Mesenchymal stem cell (in vitro differentiated cells and primary cell): ENCODE data around the gene TRIM44.

Experiments
- DNase-seq: peaks from one replicate; pipeline ENCODE4 v3.0.0-alpha.2; 2013
- H2AFZ ChIP-seq: one replicate; pipeline ENCODE4 v1.6.1; 2013; ENCODE audit warnings: low read depth, mild to moderate bottlenecking, control low read depth, inconsistent platforms, low read length, moderate library complexity
- H2AK5ac ChIP-seq: 2 replicates; pipeline ENCODE4 v1.6.1; 2013; ENCODE audit warnings: low read length, moderate library complexity, mild to moderate bottlenecking, inconsistent platforms; ENCODE audit not compliant: severe bottlenecking
- H2BK120ac ChIP-seq: one replicate; pipeline ENCODE4 v1.6.1; 2013; ENCODE audit warnings: low read depth, mild to moderate bottlenecking, inconsistent platforms, low read length, moderate library complexity
- H2BK12ac ChIP-seq, 2 experiments: one replicate each; pipeline ENCODE4 v1.6.1; 2013; ENCODE audit warnings: inconsistent platforms in 2 of 2, low read length in 2 of 2, mild to moderate bottlenecking in 2 of 2, moderate library complexity in 2 of 2, control low read depth in 1 of 2
- H2BK15ac ChIP-seq: one replicate; pipeline ENCODE4 v1.6.1; 2013; ENCODE audit warnings: mild to moderate bottlenecking, low read depth, inconsistent platforms; ENCODE audit not compliant: poor library complexity, severe bottlenecking
- H2BK5ac ChIP-seq: 2 replicates; pipeline ENCODE4 v1.6.1; 2013; ENCODE audit warnings: low read depth, mild to moderate bottlenecking, low read length, control low read depth, inconsistent platforms; ENCODE audit not compliant: poor library complexity, severe bottlenecking
- H3K14ac ChIP-seq, 2 experiments: one replicate each; pipeline ENCODE4 v1.6.1; 2013; ENCODE audit warnings: inconsistent platforms in 2 of 2, low read length in 2 of 2, control low read depth in 1 of 2, mild to moderate bottlenecking in 1 of 2, moderate library complexity in 1 of 2
- H3K18ac ChIP-seq, 2 experiments: one replicate each; pipeline ENCODE4 v1.6.1; 2013; ENCODE audit warnings: inconsistent platforms in 2 of 2, low read length in 2 of 2, control low read depth in 1 of 2, low read depth in 1 of 2, mild to moderate bottlenecking in 1 of 2
- H3K23ac ChIP-seq, 2 experiments: one replicate each; pipeline ENCODE4 v1.6.1; 2013; ENCODE audit warnings: inconsistent platforms in 2 of 2, low read length in 2 of 2, mild to moderate bottlenecking in 2 of 2, moderate library complexity in 2 of 2, control low read depth in 1 of 2
- H3K27ac ChIP-seq: 2 replicates; pipeline ENCODE4 v1.5.1; 2013; ENCODE audit warnings: mild to moderate bottlenecking, moderate library complexity, low read length, control low read depth, inconsistent platforms; ENCODE audit not compliant: poor library complexity, severe bottlenecking
- H3K27me3 ChIP-seq, 2 experiments: 2 replicates each; pipeline versions ENCODE4 v1.6.1 to v1.7.0; 2013; ENCODE audit warnings: low read length in 2 of 2, mild to moderate bottlenecking in 2 of 2, moderate library complexity in 2 of 2, control low read depth in 1 of 2, inconsistent platforms in 1 of 2; ENCODE audit not compliant: control insufficient read depth in 1 of 2, insufficient read depth in 1 of 2
- H3K36me3 ChIP-seq, 2 experiments: 2 replicates each; pipeline versions ENCODE4 v1.6.1 to v1.7.0; 2013; ENCODE audit warnings: low read length in 2 of 2, control low read depth in 1 of 2, inconsistent platforms in 1 of 2, low read depth in 1 of 2, mild to moderate bottlenecking in 1 of 2; ENCODE audit not compliant: insufficient read depth in 2 of 2, control insufficient read depth in 1 of 2
- H3K4ac ChIP-seq, 2 experiments: one replicate each; pipeline ENCODE4 v1.6.1; 2013; ENCODE audit warnings: inconsistent platforms in 2 of 2, low read length in 2 of 2, mild to moderate bottlenecking in 2 of 2, moderate library complexity in 2 of 2, control low read depth in 1 of 2, low read depth in 1 of 2
- H3K4me1 ChIP-seq: 2 replicates; pipeline ENCODE4 v1.6.1; 2013; ENCODE audit warnings: low read depth, low read length, control low read depth; ENCODE audit not compliant: control insufficient read depth, insufficient read depth
- H3K4me2 ChIP-seq: 2 replicates; pipeline ENCODE4 v1.6.1; 2013; ENCODE audit warnings: low read length, mild to moderate bottlenecking, inconsistent platforms; ENCODE audit not compliant: poor library complexity, severe bottlenecking
- H3K4me3 ChIP-seq, 2 experiments: 2 replicates each; pipeline versions ENCODE4 v1.5.1 to v1.7.0; 2013; ENCODE audit warnings: low read length in 2 of 2, mild to moderate bottlenecking in 2 of 2, control low read depth in 1 of 2, low read depth in 1 of 2; ENCODE audit not compliant: insufficient read depth in 1 of 2
- H3K79me1 ChIP-seq: replicated peaks from 2 replicates; pipeline ENCODE4 v1.6.1; 2013; ENCODE audit warnings: mild to moderate bottlenecking, control low read depth, low read length, inconsistent platforms; ENCODE audit not compliant: poor library complexity, severe bottlenecking
- H3K9ac ChIP-seq: 2 replicates; pipeline ENCODE4 v1.7.0; 2013; ENCODE audit warnings: mild to moderate bottlenecking, low read length, moderate library complexity
- H3K9me3 ChIP-seq: 2 replicates; pipeline ENCODE4 v1.7.0; 2013; ENCODE audit warnings: mild to moderate bottlenecking, low read length; ENCODE audit not compliant: control insufficient read depth
- H4K8ac ChIP-seq: one replicate; pipeline ENCODE4 v1.6.1; 2013; ENCODE audit warnings: inconsistent platforms, mild to moderate bottlenecking, low read length, moderate library complexity
- H4K91ac ChIP-seq: one replicate; pipeline ENCODE4 v1.6.1; 2013; ENCODE audit warnings: mild to moderate bottlenecking, low read length, inconsistent platforms
- WGBS: methylation state at CpG from one replicate; pipeline ENCODE4 v1.1.7; 2013; ENCODE audit warnings: mixed read lengths; 5-methylcytosine and 5-hydroxymethylcytosine counted together

TRIM44 gene

GRCh38 chr11:35727140-35727539 lies 64.6 kb downstream of the TRIM44 start:
- Histone ChIP-seq H3K9ac (no peak overlapping the region), H2AK5ac (no peak overlapping the region)

DNA sequence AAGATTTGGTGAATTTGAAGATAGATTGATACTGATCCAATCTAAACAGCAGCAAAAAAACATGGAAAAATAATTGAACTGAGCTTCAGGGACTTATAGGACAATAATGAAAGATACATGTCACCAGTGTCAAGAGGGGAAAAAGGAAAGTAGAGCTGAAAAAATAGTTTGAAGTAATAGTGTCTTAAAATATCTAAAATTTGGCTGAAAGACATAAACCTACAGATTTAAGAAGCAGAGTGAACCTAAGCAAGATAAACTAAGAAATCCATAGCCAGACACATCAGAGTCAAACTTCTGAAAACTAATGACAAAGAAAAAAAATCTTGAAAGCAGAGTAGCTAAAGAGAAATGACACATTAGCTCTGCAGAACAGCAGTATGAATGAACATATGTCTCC lies 67.7 kb downstream of the TRIM44 start:
- no peak overlapping the region for H3K4me2 ChIP-seq
- H2AFZ ChIP-seq = no peak overlapping the region
- no peak overlapping the region for H3K14ac ChIP-seq
- no peak overlapping the region for H2BK15ac ChIP-seq
- H3K4ac ChIP-seq = no peak overlapping the region
- no peak overlapping the region for H3K27ac ChIP-seq
- no peak overlapping the region for H2BK12ac ChIP-seq
- no peak overlapping the region for H3K23ac ChIP-seq
- no peak overlapping the region for H4K8ac ChIP-seq
- H3K4me1 ChIP-seq = peaks cover 2% of the 10 kb centered on the region
- H3K9ac ChIP-seq = no peak overlapping the region
- H3K27me3 ChIP-seq = no peaks in the 10 kb centered on the region
- H3K4me3 ChIP-seq = no peak overlapping the region
- H3K79me1 ChIP-seq = peaks cover 26% of the 10 kb centered on the region
- H4K91ac ChIP-seq = no peak overlapping the region
- no peak overlapping the region for H2AK5ac ChIP-seq
- H2BK120ac ChIP-seq = no peak overlapping the region
- no peak overlapping the region for H3K18ac ChIP-seq
- peaks cover 14% of the 10 kb centered on the region for H3K9me3 ChIP-seq
- no peak for DNase-seq
- peaks cover 14 to 62% of the 10 kb centered on the region in 2 experiments for H3K36me3 ChIP-seq
- no peak overlapping the region for H2BK5ac ChIP-seq

More at GRCh38 chr11:35727140-35727539, 64.6 kb downstream of the TRIM44 start:
- Histone ChIP-seq H3K18ac (no peak overlapping the region), H2BK120ac (no peak overlapping the region), H2BK15ac (no peak overlapping the region), H2BK5ac (no peak overlapping the region), H3K14ac (no peak overlapping the region), H3K79me1 (peaks cover 31% of the 10 kb centered on the region), H2AFZ (no peak overlapping the region), H3K9me3 (peaks cover 14% of the 10 kb centered on the region), H3K27ac (no peak overlapping the region), H4K91ac (no peak overlapping the region), H3K27me3 (no peaks in the 10 kb centered on the region), H2BK12ac (no peak overlapping the region), H3K4ac (no peak overlapping the region), H4K8ac (no peak overlapping the region), H3K4me3 (no peak overlapping the region), H3K4me2 (no peak overlapping the region), H3K36me3 (peaks cover 10 to 50% of the 10 kb centered on the region in 2 experiments), H3K4me1 (peaks cover 2% of the 10 kb centered on the region), H3K23ac (no peak overlapping the region)
- DNase-seq = no peak
- 65% methylated on average over 1 of the region's 1 CpG for WGBS

- Histone ChIP-seq H2BK5ac (no peak overlapping the region), H2BK15ac (no peak overlapping the region), H3K9ac (no peak overlapping the region), H3K4me1 (no peaks in the 10 kb centered on the region), H2BK12ac (no peak overlapping the region), H3K27ac (peak overlapping the region; percentile 44), H3K9me3 (peaks cover 12% of the 10 kb centered on the region), H2BK120ac (no peak overlapping the region), H3K27me3 (no peaks in the 10 kb centered on the region), H4K91ac (no peak overlapping the region), H3K4me2 (no peak overlapping the region), H3K18ac (no peak overlapping the region), H3K14ac (no peak overlapping the region), H3K23ac (no peak overlapping the region), H3K79me1 (peaks cover 22% of the 10 kb centered on the region), H3K36me3 (peaks cover 3 to 60% of the 10 kb centered on the region in 2 experiments), H4K8ac (no peak overlapping the region), H3K4ac (no peak overlapping the region), H3K4me3 (no peak overlapping the region), H2AFZ (no peak overlapping the region), H2AK5ac (no peak overlapping the region)
- 90% methylated on average over 2 of the region's 2 CpGs for WGBS
- no peak for DNase-seq
Measured at GRCh38 chr11:35734669-35735410, 72.3 kb downstream of the TRIM44 start.

- H4K8ac ChIP-seq = no peak overlapping the region
- H2BK12ac ChIP-seq = no peak overlapping the region
- H3K36me3 ChIP-seq = peaks cover 3 to 55% of the 10 kb centered on the region in 2 experiments
- peaks cover 6% of the 10 kb centered on the region for H3K9me3 ChIP-seq
- no peaks in the 10 kb centered on the region for H3K27me3 ChIP-seq
- peaks cover 24% of the 10 kb centered on the region for H3K79me1 ChIP-seq
- H3K4me1 ChIP-seq = no peaks in the 10 kb centered on the region
- H2BK120ac ChIP-seq = no peak overlapping the region
- peak overlapping the region; percentile 25 for H3K27ac ChIP-seq
- H3K14ac ChIP-seq = no peak overlapping the region
- no peak overlapping the region for H3K4me2 ChIP-seq
- no peak overlapping the region for H3K18ac ChIP-seq
- no peak overlapping the region for H2BK5ac ChIP-seq
- H3K4ac ChIP-seq = no peak overlapping the region
- H2AFZ ChIP-seq = no peak overlapping the region
- DNase-seq = no peak
- 100% methylated on average over 1 of the region's 2 CpGs for WGBS
- H3K23ac ChIP-seq = no peak overlapping the region
- H4K91ac ChIP-seq = no peak overlapping the region
- no peak overlapping the region for H3K9ac ChIP-seq
- no peak overlapping the region for H3K4me3 ChIP-seq
- H2BK15ac ChIP-seq = no peak overlapping the region
- H2AK5ac ChIP-seq = no peak overlapping the region
Measured at GRCh38 chr11:35735411-35735810, 72.8 kb downstream of the TRIM44 start.
